Parathyroid adenoma (tissue), 2 donors: Measurements from ENCODE around the gene IFNGR1.

Experiments used
- H2AFZ ChIP-seq: fragments of 300-600 bp; sonication (generic); one replicate; pipeline ENCODE4 v1.7.0; 2017; ENCODE audit warnings: antibody characterized with exemption, mild to moderate bottlenecking
- H3K27ac ChIP-seq: fragments of 300-600 bp; sonication (generic); one replicate; pipeline ENCODE4 v1.7.0; 2017
- H3K27me3 ChIP-seq: fragments of 300-600 bp; sonication (generic); one replicate; pipeline ENCODE4 v1.7.0; 2017; ENCODE audit warnings: low read length; ENCODE audit not compliant: control insufficient read depth, insufficient read depth
- H3K36me3 ChIP-seq: fragments of 300-600 bp; sonication (generic); one replicate; pipeline ENCODE4 v1.7.0; 2017; ENCODE audit warnings: low read length; ENCODE audit not compliant: control insufficient read depth, insufficient read depth
- H3K4me1 ChIP-seq: fragments of 300-600 bp; sonication (generic); one replicate; pipeline ENCODE4 v1.7.0; 2017; ENCODE audit warnings: control low read depth
- H3K4me2 ChIP-seq: fragments of 300-600 bp; sonication (generic); one replicate; pipeline ENCODE4 v1.7.0; 2017; ENCODE audit warnings: low read length
- H3K4me3 ChIP-seq: fragments of 300-600 bp; sonication (generic); one replicate; pipeline ENCODE4 v1.7.0; 2017; ENCODE audit warnings: low read depth, low read length
- H3K79me2 ChIP-seq: fragments of 300-600 bp; sonication (generic); one replicate; pipeline ENCODE4 v1.7.0; 2017; ENCODE audit warnings: control low read depth
- H3K9ac ChIP-seq: fragments of 300-600 bp; sonication (generic); one replicate; pipeline ENCODE4 v1.7.0; 2017; ENCODE audit warnings: mild to moderate bottlenecking
- H3K9me3 ChIP-seq: fragments of 300-600 bp; sonication (generic); one replicate; pipeline ENCODE4 v1.7.0; 2017; ENCODE audit warnings: low read length; ENCODE audit not compliant: control insufficient read depth
- TF ChIP-seq, protein P1 (sequence below): fragments of 300-600 bp; sonication (generic); IDR thresholded peaks from one replicate; pipeline ENCODE4 v1.7.0; 2017; ENCODE audit warnings: antibody characterized with exemption, mild to moderate bottlenecking
- donor health status: primary hyperparathyroidism.

The IFNGR1 gene

DNA sequence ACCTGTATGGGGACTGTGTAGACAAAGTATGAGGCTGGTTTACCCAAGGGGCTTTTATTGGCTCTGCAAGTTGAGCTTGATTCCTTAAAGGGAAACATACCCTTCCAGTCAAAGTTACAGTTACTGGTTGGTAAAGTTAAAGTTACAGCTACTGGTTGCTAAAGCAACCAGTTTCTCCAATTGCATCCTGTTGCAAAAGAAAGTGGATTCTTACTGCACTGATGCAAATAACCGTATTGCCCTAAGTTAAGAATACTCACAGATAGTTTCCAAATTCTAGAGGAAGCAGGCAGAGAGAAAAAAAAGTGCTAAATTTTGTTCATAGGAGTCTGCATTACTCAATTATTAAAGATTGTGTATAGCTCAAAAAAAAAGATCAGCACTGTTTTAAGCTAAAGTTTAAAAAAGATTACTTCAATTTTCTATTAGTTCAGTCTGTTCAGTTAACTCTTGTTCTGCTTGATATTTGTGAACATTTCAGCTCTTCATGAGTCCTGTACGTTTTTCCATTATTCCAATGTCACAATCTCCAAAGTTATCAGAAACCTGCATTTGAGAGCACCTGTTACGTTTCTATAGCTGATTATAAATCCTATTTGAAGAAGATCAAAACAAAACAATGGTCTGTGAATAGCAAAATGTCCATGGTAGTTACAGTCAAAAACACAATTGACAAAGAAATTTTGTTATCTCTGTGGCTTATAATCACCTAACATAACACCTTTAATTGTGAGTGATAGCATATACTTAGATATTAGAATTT is 37.1 kb downstream of the IFNGR1 start:
- H3K9me3 ChIP-seq, result peaks cover 2% of the 10 kb centered on the region

GRCh38 chr6:137177611-137178010 is 41.6 kb downstream of the IFNGR1 start:
- Histone ChIP-seq H2AFZ (no peak overlapping the region), H3K36me3 (no peaks in the 10 kb centered on the region), H3K4me1 (peaks cover 2% of the 10 kb centered on the region), H3K4me2 (no peak overlapping the region), H3K27ac (no peak overlapping the region), H3K4me3 (no peak overlapping the region), H3K9ac (no peak overlapping the region), H3K9me3 (peaks cover 2% of the 10 kb centered on the region), H3K27me3 (no peaks in the 10 kb centered on the region), H3K79me2 (no peaks in the 10 kb centered on the region)
- TF ChIP-seq, protein P1, sequence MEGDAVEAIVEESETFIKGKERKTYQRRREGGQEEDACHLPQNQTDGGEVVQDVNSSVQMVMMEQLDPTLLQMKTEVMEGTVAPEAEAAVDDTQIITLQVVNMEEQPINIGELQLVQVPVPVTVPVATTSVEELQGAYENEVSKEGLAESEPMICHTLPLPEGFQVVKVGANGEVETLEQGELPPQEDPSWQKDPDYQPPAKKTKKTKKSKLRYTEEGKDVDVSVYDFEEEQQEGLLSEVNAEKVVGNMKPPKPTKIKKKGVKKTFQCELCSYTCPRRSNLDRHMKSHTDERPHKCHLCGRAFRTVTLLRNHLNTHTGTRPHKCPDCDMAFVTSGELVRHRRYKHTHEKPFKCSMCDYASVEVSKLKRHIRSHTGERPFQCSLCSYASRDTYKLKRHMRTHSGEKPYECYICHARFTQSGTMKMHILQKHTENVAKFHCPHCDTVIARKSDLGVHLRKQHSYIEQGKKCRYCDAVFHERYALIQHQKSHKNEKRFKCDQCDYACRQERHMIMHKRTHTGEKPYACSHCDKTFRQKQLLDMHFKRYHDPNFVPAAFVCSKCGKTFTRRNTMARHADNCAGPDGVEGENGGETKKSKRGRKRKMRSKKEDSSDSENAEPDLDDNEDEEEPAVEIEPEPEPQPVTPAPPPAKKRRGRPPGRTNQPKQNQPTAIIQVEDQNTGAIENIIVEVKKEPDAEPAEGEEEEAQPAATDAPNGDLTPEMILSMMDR, result no peak

More for the DNA sequence above, 37.1 kb downstream of the IFNGR1 start:
- Histone ChIP-seq H3K4me1 (no peaks in the 10 kb centered on the region), H2AFZ (no peak overlapping the region), H3K36me3 (no peaks in the 10 kb centered on the region), H3K4me2 (no peak overlapping the region), H3K79me2 (no peaks in the 10 kb centered on the region), H3K9ac (no peak overlapping the region), H3K27ac (no peak overlapping the region), H3K4me3 (no peak overlapping the region), H3K27me3 (no peaks in the 10 kb centered on the region)
- TF ChIP-seq, protein P1, result no peak

DNA sequence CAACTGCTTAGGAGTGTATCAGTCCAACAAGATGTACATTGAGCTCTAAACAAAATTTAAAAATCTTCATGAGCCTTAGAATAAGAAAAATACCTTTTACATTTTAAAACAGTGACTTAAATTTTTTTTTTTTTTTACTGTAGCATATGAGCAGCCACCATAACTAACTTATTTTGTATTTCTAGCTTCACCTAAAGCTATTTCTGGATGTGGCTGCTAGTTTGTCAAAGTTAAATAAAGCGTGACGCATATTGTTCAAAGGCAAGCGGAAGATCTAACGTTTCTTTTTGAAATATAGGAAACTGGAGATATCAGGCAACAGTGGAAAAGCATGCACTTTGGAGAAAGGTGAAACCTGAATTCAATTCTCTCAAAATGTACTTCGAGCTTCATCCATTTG is 42.5 kb downstream of the IFNGR1 start:
- H3K9me3 ChIP-seq, result no peaks in the 10 kb centered on the region
- TF ChIP-seq, protein P1, result no peak

DNA sequence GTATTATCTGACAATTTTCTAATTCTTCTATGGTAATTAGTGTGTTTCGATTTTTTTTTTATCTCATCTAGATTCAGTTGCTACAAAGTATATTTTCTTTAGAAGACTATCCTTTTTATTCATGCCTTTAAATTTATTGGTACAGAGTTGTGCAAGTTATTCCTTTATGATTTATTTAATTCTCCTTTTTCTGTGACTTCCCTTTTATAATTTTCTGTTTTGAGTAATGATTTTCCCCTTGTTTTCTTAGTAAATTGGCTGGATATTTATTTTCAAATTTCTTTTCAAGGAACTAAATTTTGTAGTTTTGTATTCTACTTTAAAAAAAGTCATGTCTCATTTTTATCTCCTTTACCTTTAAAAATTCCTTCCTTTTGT is 43.3 kb downstream of the IFNGR1 start:
- Histone ChIP-seq H3K4me1 (peaks cover 11% of the 10 kb centered on the region), H3K9me3 (no peaks in the 10 kb centered on the region), H3K4me2 (no peak overlapping the region), H3K4me3 (no peak overlapping the region), H2AFZ (no peak overlapping the region), H3K9ac (no peak overlapping the region), H3K27me3 (no peaks in the 10 kb centered on the region), H3K36me3 (no peaks in the 10 kb centered on the region), H3K79me2 (no peaks in the 10 kb centered on the region), H3K27ac (no peak overlapping the region)
- TF ChIP-seq, protein P1, result no peak

More for the DNA sequence above, 42.5 kb downstream of the IFNGR1 start:
- H3K27me3 ChIP-seq, result no peaks in the 10 kb centered on the region
- H3K27ac ChIP-seq, result no peak overlapping the region
- H3K4me3 ChIP-seq, result no peak overlapping the region
- H3K36me3 ChIP-seq, result no peaks in the 10 kb centered on the region
- H3K4me1 ChIP-seq, result peaks cover 10% of the 10 kb centered on the region
- no peak overlapping the region for H3K9ac ChIP-seq
- H2AFZ ChIP-seq, result no peak overlapping the region
- no peak overlapping the region for H3K4me2 ChIP-seq
- no peaks in the 10 kb centered on the region for H3K79me2 ChIP-seq
